Tibial nerve (tissue), 4 donors: Measurements from ENCODE around the gene IP6K2. TPM values are rescaled to one million over a fixed set of nuclear protein-coding genes. Genes with fewer than 3 reads are reported as not detected.

Experiments
- DNase-seq, 2 donors: peaks; one replicate each; pipeline ENCODE4 v3.0.0-alpha.2; 2019; ENCODE audit warnings: low spot score in 2 of 2
- H3K27ac ChIP-seq, 4 donors: fragments of 200-600 bp; sonication (generic) in 3 of 4; one replicate each; pipeline ENCODE4 v1.5.1; 2017 to 2019; ENCODE audit warnings: mild to moderate bottlenecking in 1 of 4
- H3K27me3 ChIP-seq, 2 donors: fragments of 200-600 bp; sonication (generic) in 1 of 2; one replicate each; pipeline versions ENCODE4 v1.5.1 to v1.6.0; 2017 to 2019
- H3K36me3 ChIP-seq, 3 donors: fragments of 200-600 bp; sonication (generic); one replicate each; pipeline ENCODE4 v1.5.1; 2018 to 2019
- H3K4me1 ChIP-seq, 4 donors: fragments of 200-600 bp; sonication (generic) in 3 of 4; one replicate each; pipeline ENCODE4 v1.5.1; 2017 to 2019
- H3K4me3 ChIP-seq, 4 donors: fragments of 200-600 bp; sonication (generic) in 3 of 4; one replicate each; pipeline ENCODE4 v1.5.1; 2017 to 2019; ENCODE audit warnings: mild to moderate bottlenecking in 1 of 4, moderate library complexity in 1 of 4
- H3K9me3 ChIP-seq, 4 donors: fragments of 200-600 bp; sonication (generic) in 3 of 4; one replicate each; pipeline ENCODE4 v1.5.1; 2017 to 2019
- CTCF ChIP-seq, 5 experiments: fragments of 200-600 bp in 3 of 5; fragments of 450-650 bp in 2 of 5; sonication (generic) in 3 of 5; IDR thresholded peaks; one replicate each; pipeline ENCODE4 v1.5.1; 2016 to 2019; ENCODE audit warnings: antibody characterized with exemption in 5 of 5, mild to moderate bottlenecking in 3 of 5, moderate library complexity in 2 of 5
- EP300 ChIP-seq, 2 donors: sonication (generic); formaldehyde crosslinking; IDR thresholded peaks; one replicate each; pipeline ENCODE4 v1.6.1; 2017; ENCODE audit warnings: antibody characterized with exemption in 2 of 2, mild to moderate bottlenecking in 1 of 2
- POLR2A ChIP-seq, 2 donors: fragments of 450-650 bp; IDR thresholded peaks; one replicate each; pipeline ENCODE4 v1.6.1; 2017; ENCODE audit warnings: antibody characterized with exemption in 2 of 2, mild to moderate bottlenecking in 2 of 2, moderate library complexity in 2 of 2
- WGBS, 2 donors: methylation state at CpG; one replicate each; pipeline ENCODE4 v1.1.5; 2018; 5-methylcytosine and 5-hydroxymethylcytosine counted together
- total RNA-seq, 4 donors: library from RNA; depleted of rRNA; stranded (reverse); fragments of >200 nt; gene quantifications; one replicate each; pipeline ENCODE4 v1.1.0, GENCODE V29; 2016

The IP6K2 gene
- total RNA-seq, 4 donors from 2014 or later = 130 to 202 (median 171) TPM

DNA sequence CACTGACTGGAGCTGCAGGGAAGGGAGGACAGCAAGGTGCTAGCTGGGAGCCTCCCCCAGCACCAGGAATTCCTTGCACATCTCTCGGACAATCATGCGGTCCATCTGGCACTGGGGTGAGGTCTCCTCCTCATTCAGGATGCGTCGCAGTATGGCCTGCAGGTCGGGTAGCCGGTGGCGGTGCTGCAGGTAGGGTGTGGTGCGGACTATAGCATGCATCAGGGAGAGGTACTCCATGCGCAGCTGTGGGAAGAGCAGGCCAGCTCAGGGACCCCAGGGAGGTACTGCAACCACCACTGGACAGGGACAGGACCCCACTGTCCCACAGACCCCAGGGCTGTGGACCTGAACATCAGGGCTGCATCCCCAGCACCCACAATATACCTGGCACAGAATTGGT is 42.5 kb downstream of the IP6K2 start:
- TF ChIP-seq EP300 (IDR thresholded peaks at IDR 0.05) = no peak
- no peak for TF ChIP-seq POLR2A (IDR thresholded peaks at IDR 0.05)
- TF ChIP-seq CTCF (IDR thresholded peaks at IDR 0.05) = no peak

GRCh38 chr3:48672522-48672921 is 44.5 kb downstream of the IP6K2 start:
- no peak for DNase-seq
- Histone ChIP-seq H3K4me3 (no peak overlapping the region), H3K27me3 (no peaks in the 10 kb centered on the region), H3K4me1 (no peaks in the 10 kb centered on the region), H3K9me3 (no peaks in the 10 kb centered on the region), H3K36me3 (peaks cover 0 to 61% (median 2%) of the 10 kb centered on the region in 3 donors), H3K27ac (no peak overlapping the region)
- WGBS, 2 donors = 47 to 57% methylated on average over 1 of the region's 1 CpG
- no peak for TF ChIP-seq CTCF (IDR thresholded peaks at IDR 0.05)
- TF ChIP-seq EP300 (IDR thresholded peaks at IDR 0.05) = no peak
- no peak for TF ChIP-seq POLR2A (IDR thresholded peaks at IDR 0.05)

More for the DNA sequence above, 42.5 kb downstream of the IP6K2 start:
- H3K9me3 ChIP-seq = no peaks in the 10 kb centered on the region
- no peak for DNase-seq
- no peak overlapping the region for H3K4me3 ChIP-seq
- H3K4me1 ChIP-seq = no peaks in the 10 kb centered on the region
- peaks cover 2 to 80% (median 7%) of the 10 kb centered on the region in 3 donors for H3K36me3 ChIP-seq
- H3K27me3 ChIP-seq = no peaks in the 10 kb centered on the region
- no peak overlapping the region for H3K27ac ChIP-seq
- 85 to 92% methylated on average over 9 of the region's 9 CpGs for WGBS, 2 donors

- DNase-seq = no peak
- H3K4me1 ChIP-seq = peaks cover 0 to 33% (median 8%) of the 10 kb centered on the region in 4 donors
- H3K27ac ChIP-seq = peak overlapping the region in 3 of 4 donors; percentile 90 to 98 (median 93)
- H3K9me3 ChIP-seq = no peaks in the 10 kb centered on the region
- H3K27me3 ChIP-seq = peaks cover 0 to 20% of the 10 kb centered on the region in 2 donors
- 70 to 80% methylated on average over 4 of the region's 4 CpGs for WGBS, 2 donors
- H3K4me3 ChIP-seq = no peak overlapping the region
- no peak for TF ChIP-seq CTCF (IDR thresholded peaks at IDR 0.05)
- TF ChIP-seq POLR2A (IDR thresholded peaks at IDR 0.05) = no peak
- no peak for TF ChIP-seq EP300 (IDR thresholded peaks at IDR 0.05)
- peaks cover 0 to 4% (median 0%) of the 10 kb centered on the region in 3 donors for H3K36me3 ChIP-seq
Measured at GRCh38 chr3:48664929-48665328, 52.1 kb downstream of the IP6K2 start.

DNA sequence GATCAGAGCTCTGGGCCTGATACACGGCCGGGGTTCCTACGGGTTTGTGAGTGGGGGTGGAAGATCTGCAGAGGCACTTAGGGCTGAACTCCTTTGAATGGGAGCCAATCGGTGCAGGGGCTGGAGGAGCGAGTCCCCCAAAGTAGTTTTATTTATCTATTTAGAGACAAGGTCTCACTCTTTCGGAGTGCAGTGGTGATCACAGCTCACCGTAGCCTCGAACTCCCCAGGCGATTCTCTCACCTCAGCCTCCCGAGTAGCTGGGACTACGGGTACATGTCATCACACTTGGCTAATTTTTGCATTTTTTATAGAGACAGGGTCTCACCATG is 52.7 kb downstream of the IP6K2 start:
- 48 to 53% methylated on average over 9 to 11 of the region's 11 CpGs for WGBS, 2 donors
- Histone ChIP-seq H3K4me1 (peaks cover 0 to 33% (median 8%) of the 10 kb centered on the region in 4 donors), H3K27me3 (peaks cover 0 to 20% of the 10 kb centered on the region in 2 donors), H3K4me3 (peak overlapping the region in 1 of 4 donors; percentile 57), H3K27ac (peak overlapping the region; percentile 75 to 98 (median 92)), H3K9me3 (no peaks in the 10 kb centered on the region), H3K36me3 (no peaks in the 10 kb centered on the region)
- TF ChIP-seq CTCF (IDR thresholded peaks at IDR 0.05) = peak in 1 of 5 experiments; percentile 7
- no peak for TF ChIP-seq EP300 (IDR thresholded peaks at IDR 0.05)
- no peak for TF ChIP-seq POLR2A (IDR thresholded peaks at IDR 0.05)
- DNase-seq = no peak

- peak; percentile 70 to 90 for TF ChIP-seq EP300 (IDR thresholded peaks at IDR 0.05)
- TF ChIP-seq CTCF (IDR thresholded peaks at IDR 0.05) = peak; percentile 67 to 90 (median 79)
- TF ChIP-seq POLR2A (IDR thresholded peaks at IDR 0.05) = peak; percentile 54 to 68
- peak overlapping the region; percentile 47 to 60 (median 54) for H3K4me3 ChIP-seq
- WGBS, 2 donors = 0 to 2% methylated on average over 38 to 46 of the region's 66 CpGs
Measured at GRCh38 chr3:48663489-48664312, 53.3 kb downstream of the IP6K2 start.

More at GRCh38 chr3:48663489-48664312, 53.3 kb downstream of the IP6K2 start:
- Histone ChIP-seq H3K27me3 (peaks cover 0 to 20% of the 10 kb centered on the region in 2 donors), H3K27ac (peak overlapping the region; percentile 75 to 98 (median 92)), H3K4me1 (peaks cover 0 to 33% (median 8%) of the 10 kb centered on the region in 4 donors), H3K36me3 (no peaks in the 10 kb centered on the region), H3K9me3 (no peaks in the 10 kb centered on the region)
- DNase-seq = peak; percentile 88
